HUES6 (cell line): ENCODE measurements around the gene CERCAM.

ENCODE experiments used
- H3K27ac ChIP-seq: 2 replicates; pipeline ENCODE4 v1.7.0; 2013; ENCODE audit warnings: low read depth, mild to moderate bottlenecking, low read length, inconsistent platforms
- H3K27me3 ChIP-seq: 2 replicates; pipeline ENCODE4 v1.6.1; 2013; ENCODE audit warnings: low read length; ENCODE audit not compliant: control insufficient read depth, insufficient read depth
- H3K36me3 ChIP-seq: 2 replicates; pipeline ENCODE4 v1.6.1; 2013; ENCODE audit warnings: low read length; ENCODE audit not compliant: control insufficient read depth, insufficient read depth
- H3K4me1 ChIP-seq: 2 replicates; pipeline ENCODE4 v1.6.1; 2013; ENCODE audit warnings: low read length; ENCODE audit not compliant: control insufficient read depth, insufficient read depth
- H3K4me3 ChIP-seq: 2 replicates; pipeline ENCODE4 v1.5.1; 2013; ENCODE audit warnings: low read depth, low read length
- H3K9ac ChIP-seq: one replicate; pipeline ENCODE4 v1.6.1; 2013; ENCODE audit warnings: mild to moderate bottlenecking, low read length
- H3K9me3 ChIP-seq: 2 replicates; pipeline ENCODE4 v1.6.1; 2013; ENCODE audit warnings: low read depth, low read length; ENCODE audit not compliant: control insufficient read depth, insufficient read depth

Gene CERCAM, protein sequence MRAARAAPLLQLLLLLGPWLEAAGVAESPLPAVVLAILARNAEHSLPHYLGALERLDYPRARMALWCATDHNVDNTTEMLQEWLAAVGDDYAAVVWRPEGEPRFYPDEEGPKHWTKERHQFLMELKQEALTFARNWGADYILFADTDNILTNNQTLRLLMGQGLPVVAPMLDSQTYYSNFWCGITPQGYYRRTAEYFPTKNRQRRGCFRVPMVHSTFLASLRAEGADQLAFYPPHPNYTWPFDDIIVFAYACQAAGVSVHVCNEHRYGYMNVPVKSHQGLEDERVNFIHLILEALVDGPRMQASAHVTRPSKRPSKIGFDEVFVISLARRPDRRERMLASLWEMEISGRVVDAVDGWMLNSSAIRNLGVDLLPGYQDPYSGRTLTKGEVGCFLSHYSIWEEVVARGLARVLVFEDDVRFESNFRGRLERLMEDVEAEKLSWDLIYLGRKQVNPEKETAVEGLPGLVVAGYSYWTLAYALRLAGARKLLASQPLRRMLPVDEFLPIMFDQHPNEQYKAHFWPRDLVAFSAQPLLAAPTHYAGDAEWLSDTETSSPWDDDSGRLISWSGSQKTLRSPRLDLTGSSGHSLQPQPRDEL

DNA sequence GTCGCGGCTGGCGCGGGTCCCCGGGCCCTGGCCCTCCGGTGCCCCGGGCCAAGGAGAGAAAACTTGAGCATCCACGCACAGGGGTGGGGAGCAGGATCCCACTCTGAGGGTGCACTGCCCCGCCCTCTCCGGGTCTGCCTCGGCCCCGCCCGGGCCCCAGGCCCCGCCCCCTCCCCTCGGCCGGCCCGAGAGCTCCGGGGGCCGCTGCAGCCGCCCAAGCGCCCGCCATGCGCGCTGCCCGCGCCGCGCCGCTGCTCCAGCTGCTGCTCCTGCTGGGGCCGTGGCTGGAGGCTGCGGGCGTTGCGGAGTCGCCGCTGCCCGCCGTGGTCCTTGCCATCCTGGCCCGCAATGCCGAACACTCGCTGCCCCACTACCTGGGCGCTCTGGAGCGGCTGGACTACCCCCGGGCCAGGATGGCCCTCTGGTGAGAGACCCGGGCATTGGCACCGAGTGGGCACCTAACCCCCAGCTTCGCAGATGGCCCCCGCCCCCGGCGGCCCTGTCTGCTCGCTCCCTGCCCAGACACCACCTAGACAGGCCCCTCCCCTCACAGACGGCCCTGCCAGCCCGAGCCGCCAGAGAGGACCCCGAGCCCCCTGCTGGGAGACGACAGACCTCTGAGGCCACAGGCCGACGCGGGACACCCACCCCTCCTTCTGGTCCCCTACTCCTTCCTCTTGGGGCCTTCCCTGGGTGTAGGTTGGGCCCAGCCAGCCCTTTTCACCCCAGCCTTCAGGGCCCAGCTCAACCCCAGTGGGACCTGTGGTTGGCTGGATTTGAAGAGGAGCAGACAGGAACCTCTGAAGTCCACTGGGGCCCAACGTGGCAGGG lies at the start of gene CERCAM:
TSS of gene CERCAM (plus strand) at position 207 of the 831 bp plus-strand sequence. CDS start at position 228, 21 bp downstream.
- peaks cover 23% of the 10 kb centered on the region for H3K4me1 ChIP-seq
- peak within 1 kb of the TSS; percentile 91 for H3K4me3 ChIP-seq
- H3K36me3 ChIP-seq = no peaks in the 10 kb centered on the region
- H3K27me3 ChIP-seq = peaks cover 60% of the 10 kb centered on the region
- peak within 1 kb of the TSS; percentile 71 for H3K9ac ChIP-seq
- no peak within 1 kb of the TSS; the same call in 1 of the 2 replicates for H3K27ac ChIP-seq
- no peaks in the 10 kb centered on the region for H3K9me3 ChIP-seq

DNA sequence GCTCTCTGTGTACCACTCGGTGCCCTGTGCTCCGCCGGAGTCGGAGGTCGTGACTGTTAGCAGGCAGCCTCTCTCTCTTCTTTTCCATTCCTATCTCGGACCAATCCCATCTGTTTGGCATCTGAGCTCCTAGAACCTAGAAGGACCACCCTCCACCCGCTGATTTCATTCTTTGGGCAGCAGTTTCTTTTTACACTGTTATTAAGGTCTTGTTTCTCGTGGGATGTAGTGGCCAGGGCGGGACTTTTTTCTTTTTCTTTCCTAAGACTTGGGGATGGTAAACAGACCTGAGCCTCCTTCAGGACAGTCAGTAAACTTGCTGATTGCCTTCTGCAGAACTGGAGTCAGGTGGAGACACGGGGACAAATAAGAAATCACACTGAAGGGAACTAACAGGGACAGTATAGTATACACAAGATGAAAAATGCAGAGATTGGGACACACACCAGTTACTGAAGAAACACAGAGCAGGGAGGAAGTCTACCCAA lies 49.0 kb upstream of the CERCAM start:
- H3K27ac ChIP-seq = peak overlapping the region; percentile 37; the same call in 1 of the 2 replicates
- no peaks in the 10 kb centered on the region for H3K9me3 ChIP-seq
- peak overlapping the region; percentile 99 for H3K4me3 ChIP-seq
- peaks cover 9% of the 10 kb centered on the region for H3K4me1 ChIP-seq
- 0 out of 2 replicates have a peak, but pooled peaks cover 6% of the 10 kb centered on the region for H3K36me3 ChIP-seq
- peak overlapping the region; percentile 93 for H3K9ac ChIP-seq
- peaks cover 12% of the 10 kb centered on the region for H3K27me3 ChIP-seq

DNA sequence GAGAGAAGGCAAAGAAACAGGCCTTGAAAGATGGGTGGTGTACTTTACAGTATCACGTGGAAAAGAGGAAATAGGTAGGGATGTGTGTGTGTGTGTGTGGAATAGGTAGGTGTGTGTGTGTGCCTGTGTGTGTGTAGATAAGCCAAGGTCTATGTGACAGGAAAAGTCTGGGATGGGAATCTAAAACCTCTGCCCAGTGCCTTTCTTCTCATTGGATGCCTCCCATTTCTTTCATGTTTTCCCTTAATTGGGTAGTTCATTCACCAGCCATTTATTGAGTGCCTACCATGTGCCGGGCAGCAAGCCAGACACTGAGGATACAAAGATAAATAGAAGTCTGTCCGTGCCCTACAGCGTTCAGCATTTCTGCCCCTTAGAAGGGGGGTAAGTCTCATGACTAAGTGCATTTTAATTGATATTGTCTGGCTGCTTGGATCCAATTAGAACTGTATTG lies 48.4 kb upstream of the CERCAM start:
- no peak overlapping the region for H3K27ac ChIP-seq
- H3K27me3 ChIP-seq = peaks cover 7% of the 10 kb centered on the region
- peak overlapping the region; percentile 99 for H3K4me3 ChIP-seq
- H3K36me3 ChIP-seq = 0 out of 2 replicates have a peak, but pooled peaks cover 6% of the 10 kb centered on the region
- H3K4me1 ChIP-seq = peaks cover 9% of the 10 kb centered on the region
- H3K9me3 ChIP-seq = no peaks in the 10 kb centered on the region
- peak overlapping the region; percentile 93 for H3K9ac ChIP-seq

DNA sequence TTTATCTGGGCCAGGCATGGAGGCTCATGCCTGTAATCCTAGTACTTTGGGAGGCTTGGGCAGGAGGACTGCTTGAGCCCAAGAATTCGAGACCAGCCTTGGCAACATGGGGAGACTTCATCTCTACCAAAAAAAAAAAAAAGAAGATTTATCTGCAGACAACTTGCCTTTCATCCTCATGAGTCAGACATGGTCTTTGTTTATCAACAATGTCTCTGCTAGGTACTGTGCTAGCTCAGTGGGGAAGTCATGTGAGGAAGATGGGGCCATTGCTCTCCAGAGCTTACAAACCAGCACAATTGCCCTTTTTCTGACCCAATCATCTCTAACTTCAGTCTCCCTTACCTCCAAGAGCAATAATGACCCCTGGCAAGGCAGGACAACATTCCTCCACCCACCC lies 47.9 kb upstream of the CERCAM start:
- no peaks in the 10 kb centered on the region for H3K9me3 ChIP-seq
- H3K36me3 ChIP-seq = 0 out of 2 replicates have a peak, but pooled peaks cover 6% of the 10 kb centered on the region
- peaks cover 5% of the 10 kb centered on the region; the same call in 1 of the 2 replicates for H3K27me3 ChIP-seq
- H3K4me3 ChIP-seq = no peak overlapping the region
- peaks cover 9% of the 10 kb centered on the region for H3K4me1 ChIP-seq
- no peak overlapping the region for H3K27ac ChIP-seq
- H3K9ac ChIP-seq = no peak overlapping the region

DNA sequence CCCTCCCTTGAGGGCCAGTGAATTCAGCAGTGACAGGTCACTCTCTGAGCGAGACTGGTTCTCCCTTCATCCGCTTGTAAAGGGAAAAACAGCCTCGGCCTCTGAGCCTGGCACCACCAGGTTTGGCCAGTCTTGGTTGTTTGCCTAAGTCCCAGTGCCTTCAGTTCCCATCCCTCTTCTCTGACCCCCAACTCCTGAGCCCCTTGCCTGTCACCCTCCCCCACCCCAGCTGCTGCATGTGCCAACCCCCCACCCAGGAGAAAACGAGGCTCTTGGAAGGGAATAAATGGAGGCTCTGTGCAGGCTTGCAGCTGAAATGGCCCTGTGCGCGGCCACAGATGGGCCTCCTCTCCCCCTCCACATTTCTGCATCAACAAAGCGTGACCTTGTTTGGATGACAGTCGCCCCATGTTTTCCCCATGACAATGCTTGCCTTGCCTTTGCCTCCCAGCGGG lies 46.4 kb upstream of the CERCAM start:
- H3K4me3 ChIP-seq = no peak overlapping the region
- peaks cover 15% of the 10 kb centered on the region for H3K36me3 ChIP-seq
- H3K4me1 ChIP-seq = peaks cover 9% of the 10 kb centered on the region
- peaks cover 2% of the 10 kb centered on the region; the same call in 1 of the 2 replicates for H3K27me3 ChIP-seq
- no peak overlapping the region for H3K27ac ChIP-seq
- no peaks in the 10 kb centered on the region for H3K9me3 ChIP-seq
- no peak overlapping the region for H3K9ac ChIP-seq

DNA sequence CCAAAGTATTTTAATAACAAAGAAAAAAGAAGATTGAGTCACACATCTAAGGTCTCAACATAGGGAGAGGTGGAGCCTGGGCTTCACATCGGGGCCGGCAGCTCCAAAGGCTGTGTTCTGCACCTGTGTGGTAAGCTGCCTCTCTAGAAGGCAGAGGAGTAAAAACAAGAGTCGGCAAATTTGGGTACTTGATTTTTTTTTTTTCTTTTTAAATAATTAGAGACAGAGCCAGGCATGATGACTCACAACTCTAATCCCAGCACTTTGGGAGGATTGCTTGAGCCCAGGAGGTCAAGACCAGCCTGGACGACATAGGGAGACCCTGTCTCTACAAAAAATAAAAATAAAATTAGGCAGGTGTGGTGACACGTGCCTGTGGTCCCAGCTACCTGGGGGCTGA lies 44.8 kb upstream of the CERCAM start:
- Histone ChIP-seq H3K9ac (no peak overlapping the region), H3K36me3 (peaks cover 15% of the 10 kb centered on the region), H3K9me3 (no peaks in the 10 kb centered on the region), H3K4me3 (no peak overlapping the region), H3K27ac (no peak overlapping the region), H3K27me3 (no peaks in the 10 kb centered on the region), H3K4me1 (peaks cover 3% of the 10 kb centered on the region; the same call in 1 of the 2 replicates)

DNA sequence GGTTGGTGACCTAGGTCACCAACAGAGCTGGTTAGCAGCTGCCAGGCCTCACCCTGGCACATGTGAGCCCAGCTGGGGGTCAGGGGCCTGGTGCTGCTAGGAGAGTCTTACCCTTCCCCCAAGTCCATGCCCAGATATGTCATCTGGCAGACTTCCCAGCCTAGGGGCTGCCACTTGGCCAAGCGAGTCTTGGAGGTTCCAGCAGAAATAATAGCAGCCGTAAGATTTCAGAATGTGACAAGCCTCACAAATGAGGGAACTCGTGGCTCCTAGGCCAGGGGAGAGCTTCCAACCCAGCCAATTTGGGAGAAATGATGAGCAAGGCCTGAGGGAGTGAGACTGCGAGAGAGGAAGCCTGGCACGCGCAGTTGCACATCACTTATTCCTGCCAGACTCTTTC lies 38.4 kb upstream of the CERCAM start:
- Histone ChIP-seq H3K4me1 (peaks cover 44% of the 10 kb centered on the region), H3K27ac (no peak overlapping the region), H3K9me3 (no peaks in the 10 kb centered on the region), H3K4me3 (peak overlapping the region; percentile 44), H3K27me3 (peaks cover 58% of the 10 kb centered on the region), H3K9ac (peak overlapping the region; percentile 33), H3K36me3 (peaks cover 15% of the 10 kb centered on the region)

DNA sequence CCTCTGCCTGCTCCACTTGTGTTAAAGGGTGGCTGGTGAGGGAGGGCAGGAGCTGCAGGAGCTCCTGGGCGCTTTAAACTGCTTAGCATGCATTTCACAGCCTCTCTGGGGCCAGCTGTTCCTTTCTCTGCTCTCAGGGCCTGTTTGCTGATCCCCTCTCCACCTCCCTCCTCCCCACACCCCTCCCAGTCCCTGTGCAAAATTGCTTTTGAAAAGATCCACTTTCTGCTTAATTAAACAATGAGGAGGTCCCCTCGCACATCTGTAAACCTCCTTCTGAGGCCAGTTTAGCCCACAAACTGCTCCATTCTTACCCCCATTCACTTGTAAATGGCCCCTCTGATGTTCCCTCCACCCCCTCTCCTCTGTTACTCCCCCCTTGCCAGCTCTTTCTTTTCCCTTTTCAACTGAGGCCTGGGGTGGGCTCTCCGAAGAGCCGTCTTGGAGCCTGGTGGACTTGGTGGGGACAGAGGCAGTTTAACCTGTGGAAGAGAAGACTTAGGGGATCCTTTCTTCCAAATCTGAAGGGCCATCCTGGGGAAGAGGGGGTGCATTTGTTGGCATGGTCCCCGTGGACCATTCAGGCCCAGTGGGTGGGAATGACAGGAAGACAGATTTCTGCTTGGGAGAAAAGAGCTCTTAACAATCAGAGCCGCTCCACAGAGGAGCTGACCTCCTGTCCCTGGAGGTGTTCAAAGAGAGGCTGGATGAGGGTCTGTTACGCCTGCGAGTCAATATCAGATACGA lies 37.5 kb upstream of the CERCAM start:
- H3K27ac ChIP-seq = no peak overlapping the region
- H3K9ac ChIP-seq = peak overlapping the region; percentile 33
- peaks cover 67% of the 10 kb centered on the region for H3K27me3 ChIP-seq
- H3K36me3 ChIP-seq = peaks cover 21% of the 10 kb centered on the region
- H3K9me3 ChIP-seq = no peaks in the 10 kb centered on the region
- peak overlapping the region; percentile 44 for H3K4me3 ChIP-seq
- H3K4me1 ChIP-seq = peaks cover 44% of the 10 kb centered on the region

DNA sequence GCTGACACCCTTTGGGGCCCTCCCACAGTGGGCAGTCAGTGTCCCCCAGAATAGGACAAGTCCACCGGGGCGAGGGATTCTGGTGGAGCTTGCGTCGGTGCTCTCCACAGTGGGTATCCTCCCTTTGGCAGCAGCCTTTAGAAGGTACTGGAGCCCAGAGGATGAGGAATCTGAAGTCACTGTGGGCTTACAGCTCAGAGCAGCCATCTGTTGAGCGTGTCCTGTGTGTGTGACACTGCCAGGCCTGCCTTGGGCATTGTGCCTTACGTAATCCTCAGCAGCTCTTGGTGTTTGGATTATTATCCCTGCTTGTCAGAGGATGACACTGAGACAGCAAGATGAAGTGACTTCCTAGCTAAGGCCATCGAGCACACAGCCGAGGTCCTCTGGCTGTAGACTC lies 36.9 kb upstream of the CERCAM start:
- Histone ChIP-seq H3K4me1 (peaks cover 44% of the 10 kb centered on the region), H3K27me3 (peaks cover 73% of the 10 kb centered on the region), H3K36me3 (peaks cover 24% of the 10 kb centered on the region), H3K9ac (peak overlapping the region; percentile 31), H3K9me3 (no peaks in the 10 kb centered on the region), H3K27ac (no peak overlapping the region), H3K4me3 (peak overlapping the region; percentile 37)
